ENCODE measurements around the gene FREM1.

Gene FREM1

GRCh38 chr9:14909181-14909580 lies 1.0 kb downstream of the FREM1 start:
- no peak for DNase-seq (ENCODE audit: low spot score)

GRCh38 chr9:14908295-14909180 lies 1.7 kb downstream of the FREM1 start:
- DNase-seq (ENCODE audit: low spot score): no peak

GRCh38 chr9:14907696-14908095 lies 2.5 kb downstream of the FREM1 start:
- no peak for DNase-seq (ENCODE audit: low spot score)

- no peak for DNase-seq (ENCODE audit: low spot score)
Measured at GRCh38 chr9:14907360-14907685, 2.9 kb downstream of the FREM1 start.

- DNase-seq (ENCODE audit: low spot score): no peak
Measured at GRCh38 chr9:14906644-14907359, 3.4 kb downstream of the FREM1 start.

- DNase-seq (ENCODE audit: low spot score): no peak
Measured at GRCh38 chr9:14906000-14906399, 4.2 kb downstream of the FREM1 start.

GRCh38 chr9:14903040-14903439 lies 7.2 kb downstream of the FREM1 start:
- DNase-seq (ENCODE audit: low spot score): no peak

GRCh38 chr9:14902561-14902960 lies 7.7 kb downstream of the FREM1 start:
- peak; percentile 21 for DNase-seq (ENCODE audit: low spot score)

- DNase-seq (ENCODE audit: low spot score): no peak
Measured at GRCh38 chr9:14899815-14900193, 10.4 kb downstream of the FREM1 start.

- no peak for DNase-seq (ENCODE audit: low spot score)
Measured at GRCh38 chr9:14899042-14899814, 11.0 kb downstream of the FREM1 start.

- no peak for DNase-seq (ENCODE audit: low spot score)
Measured at GRCh38 chr9:14895806-14896205, 14.4 kb downstream of the FREM1 start.

GRCh38 chr9:14893280-14893679 lies 16.9 kb downstream of the FREM1 start:
- no peak for DNase-seq (ENCODE audit: low spot score)

GRCh38 chr9:14891332-14891731 lies 18.9 kb downstream of the FREM1 start:
- no peak for DNase-seq (ENCODE audit: low spot score)

GRCh38 chr9:14889451-14889850 lies 20.8 kb downstream of the FREM1 start:
- no peak for DNase-seq (ENCODE audit: low spot score)

- no peak for DNase-seq (ENCODE audit: low spot score)
Measured at GRCh38 chr9:14888875-14889274, 21.4 kb downstream of the FREM1 start.

GRCh38 chr9:14888272-14888671 lies 22.0 kb downstream of the FREM1 start:
- no peak for DNase-seq (ENCODE audit: low spot score)

GRCh38 chr9:14887149-14887548 lies 23.1 kb downstream of the FREM1 start:
- no peak for DNase-seq (ENCODE audit: low spot score)

- DNase-seq (ENCODE audit: low spot score): no peak
Measured at GRCh38 chr9:14883310-14883944, 26.8 kb downstream of the FREM1 start.

- DNase-seq (ENCODE audit: low spot score): no peak
Measured at GRCh38 chr9:14882090-14882489, 28.1 kb downstream of the FREM1 start.

GRCh38 chr9:14881006-14881405 lies 29.2 kb downstream of the FREM1 start:
- no peak for DNase-seq (ENCODE audit: low spot score)

- DNase-seq (ENCODE audit: low spot score): no peak
Measured at GRCh38 chr9:14870090-14870489, 40.1 kb downstream of the FREM1 start.

- DNase-seq (ENCODE audit: low spot score): no peak
Measured at GRCh38 chr9:14869671-14870070, 40.6 kb downstream of the FREM1 start.
